GM18511 (cell line): ENCODE measurements around the gene ADGRE2.
"Not testable (repeated sequence)": the region's sequence is repeated elsewhere in the genome, so short reads cannot be mapped to it uniquely, and the experiment has no call there.

Source experiments
- ATAC-seq: cut with Tn5 transposase; IDR thresholded peaks from one replicate; pipeline ENCODE4 v1.9.1; 2021; ENCODE audit warnings: mild to moderate bottlenecking, moderate library complexity; ENCODE audit not compliant: unreplicated experiment

Gene ADGRE2

DNA sequence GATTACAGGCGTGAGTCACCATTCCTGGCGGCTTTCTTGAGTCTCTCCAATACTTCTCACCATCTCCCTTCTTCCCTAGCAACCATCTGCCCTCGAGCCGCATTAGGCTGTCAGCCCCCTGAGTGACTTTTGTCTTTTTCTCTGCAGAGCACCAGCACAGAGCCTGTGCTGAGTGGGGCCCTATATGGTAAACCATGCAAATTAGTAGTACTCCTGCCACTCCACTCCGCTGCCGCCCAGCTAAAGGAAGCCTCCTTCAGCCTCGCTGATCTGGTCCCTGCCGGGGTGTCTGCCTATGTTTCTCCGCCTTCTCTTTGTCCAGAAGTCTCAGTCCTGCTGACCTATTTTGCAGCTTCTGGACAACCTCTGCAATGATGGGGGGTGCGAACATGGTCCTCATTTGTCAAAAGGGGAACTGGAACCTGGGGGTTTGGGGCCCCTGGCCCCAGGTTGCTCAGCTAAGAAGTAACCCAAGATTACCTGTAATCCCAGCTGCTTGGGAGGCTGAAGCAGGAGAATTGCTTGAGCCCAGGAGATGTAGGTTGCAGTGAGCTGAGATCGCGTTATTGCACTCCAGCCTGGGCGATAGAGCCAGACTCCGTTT lies 2.4 kb upstream of the ADGRE2 start:
- ATAC-seq: not testable (repeated sequence)

DNA sequence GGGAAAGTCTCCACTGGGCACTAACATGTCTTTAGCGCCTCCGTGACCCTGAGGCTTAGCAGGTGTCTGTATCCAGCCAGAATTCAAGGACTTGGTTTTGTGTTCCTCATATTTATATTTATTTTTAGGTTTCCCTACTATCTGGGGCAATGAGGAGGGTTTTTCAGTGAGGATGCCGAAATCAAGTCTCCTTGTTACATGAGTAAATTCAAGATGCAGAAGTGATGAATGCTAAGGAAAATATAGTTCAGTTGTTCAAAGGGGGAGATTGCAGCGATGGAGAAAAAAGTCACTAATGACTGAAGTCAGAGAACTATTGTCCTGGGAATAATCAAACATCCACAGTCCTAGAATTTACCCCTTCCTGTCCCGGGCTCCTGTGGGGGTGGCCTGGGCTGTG lies 791 bp upstream of the ADGRE2 start:
- no peak for ATAC-seq

DNA sequence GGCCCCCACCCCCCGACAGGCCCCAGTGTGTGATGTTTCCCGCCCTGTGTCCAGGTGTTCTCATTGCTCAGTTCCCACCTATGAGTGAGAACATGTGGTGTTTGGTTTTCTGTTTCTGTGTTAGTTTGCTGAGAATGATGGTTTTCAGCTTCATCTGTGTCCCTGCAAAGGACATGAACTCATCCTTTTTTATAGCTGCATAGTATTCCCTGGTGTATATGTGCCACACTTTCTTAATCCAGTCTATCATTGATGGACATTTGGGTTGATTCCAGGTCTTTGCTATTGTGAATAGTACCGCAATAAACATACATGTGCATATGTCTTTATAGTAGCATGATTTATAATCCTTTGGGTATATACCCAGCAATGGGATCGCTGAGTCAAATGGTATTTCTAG lies 715 bp downstream of the ADGRE2 start:
- not testable (repeated sequence) for ATAC-seq

DNA sequence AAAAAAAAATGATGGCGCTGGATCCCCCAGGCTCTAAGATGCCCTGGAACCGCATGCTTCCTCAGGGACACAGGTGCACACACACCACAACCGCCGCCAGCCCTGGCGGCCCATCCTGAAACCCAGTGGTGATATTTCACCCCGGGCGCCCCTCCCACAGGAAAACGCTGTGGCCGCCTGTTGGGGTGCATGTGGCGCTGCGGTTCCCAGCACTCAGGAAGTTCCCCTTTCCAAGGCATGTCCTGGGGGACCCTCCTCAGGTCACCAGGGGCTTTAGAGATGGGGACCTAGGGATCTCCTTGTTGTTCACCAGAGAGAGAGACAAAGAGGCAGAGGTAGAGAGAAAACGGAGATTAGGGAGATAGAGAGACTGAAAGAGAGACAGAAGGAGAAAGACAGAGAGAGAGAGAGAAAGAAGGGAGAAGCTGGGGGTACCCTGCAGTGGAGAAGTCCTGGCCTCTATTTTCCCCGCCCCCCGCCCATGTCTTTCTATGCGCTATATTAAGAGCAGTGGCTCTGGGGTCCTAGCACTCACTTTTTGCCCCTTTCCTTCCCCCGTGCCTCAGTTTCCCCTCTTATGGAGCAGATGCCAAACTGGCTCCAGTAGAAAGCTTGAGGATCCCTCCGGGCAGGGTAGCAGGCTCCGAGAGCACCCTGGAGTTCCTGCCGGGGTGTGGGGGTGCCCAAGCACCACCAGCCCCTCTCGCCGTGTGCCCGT lies 2.3 kb downstream of the ADGRE2 start:
- ATAC-seq: no peak

DNA sequence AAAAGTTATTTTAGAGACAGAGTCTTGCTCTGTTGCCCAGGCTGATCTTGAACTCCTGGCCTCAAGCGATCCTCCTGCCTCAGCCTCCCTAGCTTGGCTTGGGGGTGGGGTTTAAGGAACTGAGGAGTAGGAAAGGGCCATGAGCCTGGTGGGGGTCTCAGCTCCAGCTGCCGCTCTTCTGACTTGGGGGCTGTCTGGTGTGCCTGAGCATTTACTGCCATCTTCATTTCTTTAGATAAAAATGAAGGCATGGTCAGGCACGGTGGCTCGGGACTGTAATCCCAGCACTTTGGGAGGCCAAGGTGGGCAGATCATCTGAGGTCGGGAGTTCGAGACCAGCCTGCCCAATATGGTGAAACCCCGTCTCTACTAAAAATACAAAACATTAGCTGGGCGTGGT lies 3.0 kb downstream of the ADGRE2 start:
- ATAC-seq: not testable (repeated sequence)

DNA sequence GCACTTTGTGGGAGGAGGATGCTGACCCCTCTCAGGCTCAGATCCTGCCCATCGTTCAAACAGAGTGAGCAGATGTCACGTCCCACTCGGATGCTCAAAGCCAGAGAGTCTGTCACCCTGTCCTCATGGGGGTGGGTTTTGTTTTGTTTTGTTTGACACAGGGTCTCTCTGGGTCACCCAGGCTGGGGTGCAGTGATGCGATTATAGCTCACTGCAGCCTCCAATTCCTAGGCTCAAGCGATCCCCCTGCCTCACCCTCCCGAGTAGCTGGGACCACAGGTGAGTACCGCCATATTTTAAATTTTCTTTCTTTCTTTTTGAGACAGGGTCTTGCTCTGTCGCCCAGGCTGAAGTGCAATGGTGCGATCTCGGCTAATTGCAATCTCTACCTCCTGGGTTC lies 4.0 kb downstream of the ADGRE2 start:
- ATAC-seq: no peak

DNA sequence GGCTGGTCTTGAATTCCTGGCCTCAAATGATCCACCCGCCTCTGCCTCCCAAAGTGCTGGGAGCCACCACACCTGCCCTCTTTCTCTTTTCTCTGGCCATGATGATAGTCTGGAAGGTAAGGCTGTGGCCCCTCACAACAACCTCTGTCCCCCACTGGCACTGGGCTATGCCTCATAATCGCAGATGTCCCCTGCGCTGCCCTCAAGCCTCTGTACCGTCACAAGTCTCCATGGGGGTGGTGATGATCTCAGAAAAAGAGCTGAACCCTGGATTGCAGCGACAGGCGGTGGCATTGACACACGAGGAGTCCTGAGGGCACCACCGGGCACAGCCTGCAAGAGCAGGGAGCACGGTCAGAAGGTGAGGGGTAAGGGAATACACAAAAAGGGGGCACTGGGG lies 4.6 kb downstream of the ADGRE2 start:
- ATAC-seq: not testable (repeated sequence)

DNA sequence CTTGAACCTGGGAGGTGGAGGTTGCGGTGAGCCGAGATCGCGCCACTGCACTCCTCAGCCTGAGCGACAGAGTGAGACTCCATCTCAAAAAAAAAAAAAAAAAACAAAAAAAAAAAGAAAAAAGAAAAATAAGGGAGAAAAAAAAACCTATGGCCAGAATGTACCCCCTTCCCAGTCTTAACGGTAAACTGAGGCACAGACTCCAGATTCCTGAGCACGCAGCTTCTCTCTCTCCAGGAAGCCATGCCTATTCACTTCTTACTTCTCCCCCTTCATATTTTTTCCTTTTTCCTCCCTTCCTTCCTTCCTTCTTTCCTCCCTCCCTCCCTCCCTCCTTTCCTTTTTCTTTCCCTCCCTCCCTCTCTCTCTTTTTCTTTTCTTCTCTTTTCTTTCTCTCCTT lies 5.4 kb downstream of the ADGRE2 start:
- no peak for ATAC-seq

DNA sequence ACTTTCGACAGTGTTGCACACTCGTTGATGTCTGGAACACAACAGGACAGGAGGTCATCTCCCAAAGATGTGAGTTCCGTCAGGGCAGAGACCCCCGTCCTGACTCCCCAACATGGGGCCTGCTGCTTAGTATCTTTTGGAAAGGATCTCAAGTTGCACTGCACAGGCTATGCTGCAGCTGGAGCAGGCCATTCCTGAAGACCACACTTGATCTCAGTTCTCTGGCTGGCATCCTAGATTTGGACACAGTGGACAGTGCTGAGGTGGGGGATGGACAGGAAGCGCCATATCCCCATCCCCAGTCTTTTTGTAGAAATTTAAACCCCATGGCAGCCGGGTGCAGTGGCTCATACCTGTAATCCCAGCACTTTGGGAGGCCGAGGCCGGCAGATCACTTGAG lies 5.9 kb downstream of the ADGRE2 start:
- no peak for ATAC-seq

DNA sequence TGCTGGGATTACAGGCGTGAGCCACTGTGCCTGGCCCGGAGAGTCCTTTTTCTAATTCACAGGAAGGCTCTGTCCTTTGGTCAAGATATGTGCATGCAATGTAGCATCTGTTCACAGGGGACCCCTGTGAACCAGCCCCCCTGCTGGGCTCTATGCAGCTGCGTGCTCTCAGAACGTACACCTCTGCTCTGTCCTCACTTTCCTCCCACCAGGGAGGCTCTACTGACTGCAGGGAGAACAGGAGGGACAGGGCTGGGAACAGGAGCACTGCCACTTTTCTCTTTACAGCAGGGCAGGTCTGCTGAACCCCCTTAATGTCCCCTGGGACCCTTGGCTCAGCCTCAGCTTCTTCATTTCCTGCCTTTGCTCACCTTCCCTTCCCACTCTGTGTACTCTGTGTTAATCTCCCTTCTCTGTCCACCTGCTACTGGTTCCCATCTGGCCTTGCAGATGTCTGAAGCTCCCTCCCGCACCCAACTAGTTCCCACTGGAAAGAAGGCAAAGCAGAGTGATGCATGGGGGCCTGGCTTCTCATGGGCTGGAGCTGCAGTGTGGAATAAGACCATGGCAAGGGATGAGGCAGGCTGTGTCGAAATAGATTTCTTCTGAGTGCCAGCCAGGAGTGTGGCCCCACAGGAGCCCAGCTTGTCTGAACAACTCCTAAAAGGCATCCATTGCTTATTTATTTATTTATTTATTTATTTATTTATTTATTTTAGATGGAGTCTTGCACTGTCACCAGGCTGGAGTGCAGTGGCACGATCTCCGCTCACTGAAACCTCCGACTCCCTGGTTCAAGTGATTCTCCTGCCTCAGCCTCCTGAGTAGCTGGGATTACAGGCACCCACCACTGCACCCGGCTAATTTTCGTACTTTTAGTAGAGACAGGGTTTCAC lies 7.2 kb downstream of the ADGRE2 start:
- ATAC-seq: no peak

DNA sequence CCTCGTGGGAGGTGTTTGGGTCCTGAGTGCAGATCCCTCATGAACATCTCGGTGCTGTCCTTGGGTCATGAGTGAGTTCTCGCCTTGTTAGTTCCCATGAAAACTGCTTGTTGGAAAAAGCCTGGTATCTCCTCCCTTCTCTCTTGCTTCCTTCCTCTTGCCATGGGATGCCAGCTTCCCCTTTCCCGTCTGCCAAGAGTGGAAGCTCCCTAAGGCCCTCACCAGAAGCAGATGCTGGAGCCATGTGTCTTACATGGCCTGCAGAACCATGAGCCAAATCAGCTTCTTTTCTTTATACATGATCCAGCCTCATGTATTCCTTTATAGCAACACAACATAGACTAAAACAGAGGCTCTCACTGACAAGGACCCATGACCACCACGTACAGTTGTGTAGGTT lies 8.2 kb downstream of the ADGRE2 start:
- ATAC-seq: no peak

DNA sequence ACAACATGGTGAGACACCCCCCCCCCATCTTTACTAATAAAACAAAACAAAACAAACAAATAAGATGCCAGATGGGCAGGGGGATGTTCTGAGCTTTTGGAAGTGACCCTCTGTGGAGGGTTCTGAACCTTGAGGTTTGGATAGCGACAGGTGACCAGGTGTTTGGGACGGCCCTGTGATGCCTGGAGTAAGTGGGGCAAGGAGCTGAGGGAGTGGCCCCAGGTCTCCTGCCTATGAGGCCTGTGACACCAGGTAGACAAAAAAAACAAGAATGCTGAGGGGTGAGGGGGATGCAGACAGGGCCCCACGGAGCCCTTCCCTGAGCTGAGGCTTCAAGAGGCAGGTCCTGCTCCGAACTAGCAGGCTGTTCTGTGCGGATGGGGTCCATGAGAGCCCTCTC lies 9.2 kb downstream of the ADGRE2 start:
- ATAC-seq: no peak

DNA sequence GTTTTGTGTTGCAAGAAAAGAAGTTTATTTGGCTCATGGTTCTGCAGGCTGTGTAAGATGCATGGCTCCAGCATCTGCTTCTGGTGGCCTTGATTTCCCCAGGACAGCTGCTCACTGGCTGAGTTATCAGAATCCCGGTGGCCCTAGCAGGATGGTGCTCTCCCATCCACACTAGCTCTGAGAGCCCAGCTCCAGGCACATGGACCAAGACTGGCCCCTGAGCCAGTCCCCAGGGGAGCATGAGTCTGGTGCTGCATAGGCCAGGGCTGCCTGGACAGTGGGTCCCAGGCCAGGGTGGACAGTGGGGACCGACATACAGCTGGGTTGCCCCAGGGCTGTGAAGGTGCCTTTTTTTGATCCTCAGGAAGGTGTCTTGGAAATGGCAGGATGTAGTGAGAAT lies 10.4 kb downstream of the ADGRE2 start:
- no peak for ATAC-seq

DNA sequence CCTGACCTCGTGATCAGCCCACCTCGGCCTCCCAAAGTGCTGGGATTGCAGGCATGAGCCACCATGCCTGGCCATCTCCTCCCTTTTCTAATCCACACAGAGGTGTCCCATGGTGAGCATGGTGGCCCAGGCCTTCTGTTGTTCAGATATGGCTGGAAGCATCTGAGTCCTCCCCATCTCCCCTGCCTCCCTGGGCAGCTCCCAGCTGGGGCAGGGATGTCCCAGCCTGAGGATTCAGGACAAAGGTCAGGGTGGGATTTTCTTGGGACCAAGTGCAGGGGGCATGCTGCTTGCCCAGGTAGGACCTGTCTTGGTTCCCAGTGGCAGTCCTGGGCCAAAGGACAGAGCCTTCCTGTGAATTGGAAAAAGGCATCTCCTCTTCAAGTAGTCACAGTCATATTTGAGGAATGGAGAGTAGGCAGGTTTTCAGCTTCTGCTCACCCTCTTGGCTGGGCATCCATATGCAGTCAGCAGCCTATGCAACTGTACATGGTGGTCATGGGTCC lies 10.8 kb downstream of the ADGRE2 start:
- no peak for ATAC-seq

DNA sequence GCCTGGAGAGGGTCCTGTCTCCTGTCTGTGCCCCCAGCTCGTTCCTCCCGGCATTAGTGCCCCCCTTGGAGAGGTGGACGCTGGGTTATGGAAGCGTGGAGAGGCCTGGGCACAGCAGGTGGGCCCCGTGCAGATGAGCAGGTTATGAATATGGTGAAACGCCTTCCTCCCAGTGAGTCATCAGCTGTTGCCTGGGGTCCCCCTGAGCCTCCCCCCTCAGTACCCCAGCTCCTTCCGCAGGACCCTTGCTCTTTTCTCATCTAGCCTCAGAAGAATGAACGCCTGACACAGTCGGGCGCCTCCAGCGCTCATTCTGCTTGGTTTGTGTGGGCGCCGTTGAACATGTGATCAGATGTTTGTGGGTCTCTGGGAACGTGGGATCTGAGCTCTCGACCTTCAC lies 12.5 kb downstream of the ADGRE2 start:
- not testable (repeated sequence) for ATAC-seq

DNA sequence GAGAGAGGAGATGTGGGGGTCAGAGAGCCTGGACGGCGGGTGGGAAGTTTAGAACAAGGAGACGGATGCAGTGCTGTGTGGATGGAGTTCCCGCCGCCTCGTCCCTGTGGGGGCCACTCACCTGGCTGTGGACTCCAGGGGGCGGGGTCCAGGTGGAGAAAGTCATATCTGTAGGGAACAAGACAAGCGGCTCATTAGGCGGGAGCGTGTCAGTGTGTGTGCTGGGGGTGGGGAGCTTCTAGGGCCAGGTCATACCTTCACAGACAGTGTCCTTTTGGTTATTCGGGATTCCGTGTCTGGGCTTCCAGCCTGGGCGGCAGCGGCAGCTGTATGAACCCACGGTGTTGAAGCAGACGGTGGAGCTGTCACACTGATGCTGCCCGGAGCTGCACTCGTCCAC lies 13.0 kb downstream of the ADGRE2 start:
- ATAC-seq: not testable (repeated sequence)

DNA sequence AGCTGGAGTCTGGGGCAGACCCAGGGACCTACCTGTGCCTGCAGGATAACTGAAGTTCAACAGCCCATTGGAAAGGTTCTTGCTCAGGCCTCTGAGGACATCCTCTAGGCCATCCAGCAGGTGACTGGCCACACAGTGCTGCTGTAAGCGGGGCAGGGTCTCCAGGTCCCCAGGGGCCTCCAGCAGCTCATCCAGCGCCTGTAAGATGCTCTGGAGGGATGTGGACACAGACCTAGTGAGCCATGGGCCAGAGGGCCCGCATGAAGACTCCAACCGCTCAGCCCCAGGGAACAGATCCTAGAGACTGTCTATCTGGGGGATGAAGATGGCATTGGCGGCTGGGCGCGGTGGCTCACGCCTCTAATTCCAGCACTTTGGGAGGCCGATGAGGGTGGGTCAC lies 14.0 kb downstream of the ADGRE2 start:
- no peak for ATAC-seq

DNA sequence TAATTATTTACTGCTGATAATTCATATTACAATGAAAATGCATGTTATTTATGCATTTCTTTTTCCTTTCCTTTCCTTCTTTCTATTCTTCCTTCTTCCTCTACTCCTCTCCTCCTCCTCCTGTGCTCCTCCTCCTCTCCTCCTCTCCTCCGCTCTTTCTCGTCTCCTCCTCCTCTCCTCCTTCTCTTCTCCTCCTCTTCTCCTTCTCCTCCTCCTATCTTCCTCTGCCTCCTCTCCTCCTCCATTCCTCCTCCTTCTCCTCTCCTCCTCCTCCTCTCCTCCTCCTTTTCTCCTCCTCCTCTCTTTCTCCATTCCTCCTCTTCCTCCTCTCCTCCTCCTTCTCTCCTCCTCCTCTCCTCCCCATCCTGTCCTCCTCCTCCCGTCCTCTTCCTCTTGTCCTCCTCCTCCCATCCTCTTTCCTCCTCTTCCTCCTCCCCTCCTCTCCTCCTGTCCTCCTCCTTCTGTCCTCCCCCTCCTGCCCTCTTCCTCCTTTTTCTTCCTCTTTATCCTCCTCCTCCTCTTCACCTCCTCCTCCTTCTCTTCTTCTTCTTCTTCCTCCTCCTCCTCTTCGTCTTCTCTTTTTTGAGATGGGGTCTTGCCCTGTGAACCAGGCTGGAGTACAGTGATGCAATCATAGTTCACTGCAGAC lies 14.7 kb downstream of the ADGRE2 start:
- no peak for ATAC-seq

DNA sequence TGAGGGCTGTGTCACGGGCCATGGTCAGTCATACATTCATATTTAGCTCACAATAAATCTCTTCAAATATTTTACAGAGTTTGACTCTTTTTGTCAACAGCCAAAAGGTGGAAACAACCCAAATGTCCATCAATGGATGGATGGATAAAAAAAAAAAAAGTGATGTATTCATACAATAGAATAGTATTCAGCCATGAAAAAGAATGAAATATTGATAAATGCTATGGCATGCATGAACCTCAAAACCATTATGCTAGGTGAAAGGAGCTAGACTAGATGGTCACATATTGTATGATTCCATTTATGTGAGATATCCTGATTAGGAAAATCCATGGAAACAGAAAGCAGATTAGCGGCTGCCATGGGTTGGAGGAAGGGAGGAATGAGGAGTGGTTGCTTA lies 16.2 kb downstream of the ADGRE2 start:
- ATAC-seq: no peak

DNA sequence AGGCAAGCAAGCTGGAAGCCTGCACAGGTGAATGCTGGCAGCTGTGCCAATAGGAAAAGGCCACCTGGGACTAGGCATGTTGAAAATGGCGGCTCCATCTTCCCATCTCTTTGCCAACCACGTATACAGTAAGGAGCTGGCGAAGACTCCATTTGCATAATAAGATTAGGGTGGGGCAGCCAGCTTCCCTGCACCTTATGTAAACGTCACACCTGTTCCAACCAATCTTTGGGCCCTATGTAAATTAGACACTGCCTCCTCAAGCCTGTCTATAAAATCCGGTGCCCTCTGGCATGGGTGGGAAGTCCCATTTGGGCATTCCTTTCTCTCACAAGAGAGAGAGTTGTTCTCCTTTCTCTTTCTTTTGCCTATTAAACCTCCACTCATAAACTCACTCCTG lies 16.8 kb downstream of the ADGRE2 start:
- ATAC-seq: no peak

DNA sequence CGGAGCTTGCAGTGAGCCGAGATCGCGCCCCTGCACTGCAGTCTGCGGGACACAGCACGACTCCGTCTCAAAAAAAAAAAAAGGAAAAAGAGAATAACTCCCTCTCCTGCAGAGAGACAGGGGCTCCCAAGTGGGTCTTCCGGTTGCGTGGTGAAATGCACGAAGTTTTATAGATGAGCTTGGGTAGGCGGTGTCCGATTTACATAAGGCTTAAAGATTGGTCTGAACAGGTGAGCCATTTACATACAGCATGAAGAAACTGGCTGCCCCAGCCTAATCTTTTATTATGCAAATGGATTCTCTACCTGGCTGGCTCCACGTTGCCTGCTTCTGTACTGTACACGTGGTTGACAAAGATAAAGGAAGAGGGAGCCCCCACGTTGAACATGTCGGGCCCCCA lies 19.5 kb downstream of the ADGRE2 start:
- ATAC-seq: no peak
